GM21515 (cell line): ENCODE measurements around the gene ARHGEF6.
"Not testable (repeated sequence)": the region's sequence is repeated elsewhere in the genome, so short reads cannot be mapped to it uniquely, and the experiment has no call there.

Source experiments
- ATAC-seq: cut with Tn5 transposase; IDR thresholded peaks from one replicate; pipeline ENCODE4 v1.9.1; 2021; ENCODE audit not compliant: unreplicated experiment

Gene ARHGEF6, protein sequence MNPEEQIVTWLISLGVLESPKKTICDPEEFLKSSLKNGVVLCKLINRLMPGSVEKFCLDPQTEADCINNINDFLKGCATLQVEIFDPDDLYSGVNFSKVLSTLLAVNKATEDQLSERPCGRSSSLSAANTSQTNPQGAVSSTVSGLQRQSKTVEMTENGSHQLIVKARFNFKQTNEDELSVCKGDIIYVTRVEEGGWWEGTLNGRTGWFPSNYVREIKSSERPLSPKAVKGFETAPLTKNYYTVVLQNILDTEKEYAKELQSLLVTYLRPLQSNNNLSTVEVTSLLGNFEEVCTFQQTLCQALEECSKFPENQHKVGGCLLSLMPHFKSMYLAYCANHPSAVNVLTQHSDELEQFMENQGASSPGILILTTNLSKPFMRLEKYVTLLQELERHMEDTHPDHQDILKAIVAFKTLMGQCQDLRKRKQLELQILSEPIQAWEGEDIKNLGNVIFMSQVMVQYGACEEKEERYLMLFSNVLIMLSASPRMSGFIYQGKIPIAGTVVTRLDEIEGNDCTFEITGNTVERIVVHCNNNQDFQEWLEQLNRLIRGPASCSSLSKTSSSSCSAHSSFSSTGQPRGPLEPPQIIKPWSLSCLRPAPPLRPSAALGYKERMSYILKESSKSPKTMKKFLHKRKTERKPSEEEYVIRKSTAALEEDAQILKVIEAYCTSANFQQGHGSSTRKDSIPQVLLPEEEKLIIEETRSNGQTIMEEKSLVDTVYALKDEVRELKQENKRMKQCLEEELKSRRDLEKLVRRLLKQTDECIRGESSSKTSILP

GRCh38 chrX:136780763-136781162 is at the start of gene ARHGEF6:
Gene ARHGEF6 (minus strand): TSS chrX:136780932. CDS start chrX:136780882, 50 bp downstream.
- ATAC-seq: no peak

DNA sequence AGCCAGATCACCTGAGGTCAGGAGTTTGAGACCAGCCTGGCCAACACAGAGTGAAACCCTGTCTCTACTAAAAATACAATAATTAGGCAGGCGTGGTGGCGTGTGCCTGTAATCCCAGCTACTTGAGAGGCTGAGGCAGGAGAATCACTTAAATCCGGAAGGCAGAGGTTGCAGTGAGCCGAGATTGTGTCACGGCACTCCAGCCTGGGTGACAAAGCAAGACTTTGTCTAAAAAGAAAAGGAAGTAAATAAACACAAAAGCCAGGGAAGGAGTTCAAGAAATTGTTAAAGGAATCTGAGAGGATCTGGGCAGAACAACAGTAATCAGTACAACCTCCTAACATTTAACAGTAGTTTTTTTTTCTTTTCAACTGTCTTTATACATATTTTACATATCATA is 48.7 kb upstream of the ARHGEF6 start:
- ATAC-seq: no peak

GRCh38 chrX:136828830-136829229 is 48.1 kb upstream of the ARHGEF6 start:
- ATAC-seq: no peak

DNA sequence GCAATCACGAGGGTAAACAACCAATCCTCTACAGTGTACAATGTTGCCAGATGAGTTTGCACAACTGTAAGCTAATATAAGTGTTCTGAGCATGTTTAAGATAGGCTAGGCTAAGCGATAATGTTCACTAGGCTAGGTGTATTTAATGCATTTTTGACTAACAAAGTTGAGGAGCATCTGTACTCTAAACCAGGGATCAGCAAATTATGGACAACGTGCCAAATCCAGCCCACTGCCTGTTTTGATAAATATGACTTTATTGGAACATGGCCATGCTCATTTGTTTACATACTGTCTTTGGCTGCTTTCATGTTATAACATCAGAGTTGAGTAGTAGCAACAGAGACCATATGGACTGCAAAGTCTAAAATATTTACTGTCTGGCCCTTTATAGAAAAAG is 46.3 kb upstream of the ARHGEF6 start:
- no peak for ATAC-seq

DNA sequence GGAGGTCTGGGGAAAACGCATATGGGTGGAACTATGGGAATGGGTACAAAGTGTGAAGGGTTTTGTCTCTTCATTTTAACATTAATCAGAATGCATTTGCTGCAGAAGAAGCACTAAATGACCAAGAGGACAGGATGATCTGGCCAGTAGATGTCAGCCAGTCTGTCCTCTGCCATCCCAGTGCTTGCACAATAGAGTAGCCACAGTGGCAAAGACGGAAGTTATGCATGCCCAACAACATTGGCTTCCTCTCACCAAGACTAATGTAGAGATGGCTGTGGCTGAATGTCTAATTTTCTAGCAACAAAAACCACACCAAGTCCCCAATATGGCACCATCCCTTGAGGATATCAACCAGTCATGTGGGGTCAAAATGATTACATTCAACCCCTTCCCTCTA is 45.0 kb upstream of the ARHGEF6 start:
- ATAC-seq: no peak

DNA sequence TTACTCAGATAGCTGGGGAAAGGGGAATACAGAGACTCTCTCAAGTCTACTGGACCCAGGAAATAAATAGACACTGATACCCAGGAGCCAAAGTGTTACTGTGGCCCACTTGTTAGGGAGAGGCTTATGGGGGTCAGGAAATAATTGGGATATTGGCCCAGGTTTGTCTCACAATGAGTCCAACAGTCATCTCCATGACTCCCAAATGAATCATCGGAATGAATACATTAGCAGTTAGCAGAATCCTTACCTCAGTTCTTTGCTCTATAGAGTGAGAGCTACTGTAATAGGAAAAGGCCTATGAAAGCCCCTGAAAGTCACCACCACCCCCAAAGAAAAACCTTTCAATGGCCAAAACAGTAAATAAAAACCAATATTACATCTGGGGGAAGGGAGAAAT is 42.4 kb upstream of the ARHGEF6 start:
- no peak for ATAC-seq

- no peak for ATAC-seq
These were observed 41.8 kb upstream of the ARHGEF6 start for GRCh38 chrX:136822337-136823095.

DNA sequence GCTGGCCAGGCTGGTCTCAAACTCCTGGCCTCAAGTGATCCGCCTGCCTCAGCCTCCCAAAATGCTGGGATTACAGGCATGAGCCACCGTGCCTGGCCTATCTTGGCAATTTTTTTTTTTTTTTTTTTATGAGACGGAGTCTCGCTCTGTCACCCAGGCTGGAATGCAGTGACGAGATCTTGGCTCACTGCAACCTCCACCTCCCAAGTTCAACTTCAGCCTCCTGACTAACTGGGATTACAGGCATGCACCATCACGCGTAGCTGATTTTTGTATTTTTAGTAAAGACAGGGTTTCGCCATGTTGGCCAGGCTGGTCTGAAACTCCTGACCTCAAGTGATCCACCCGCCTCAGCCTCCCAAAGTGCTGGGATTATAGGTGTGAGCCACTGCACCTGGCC is 39.0 kb upstream of the ARHGEF6 start:
- ATAC-seq: not testable (repeated sequence)

- ATAC-seq: no peak
These were observed 38.4 kb upstream of the ARHGEF6 start for GRCh38 chrX:136819031-136819703.

GRCh38 chrX:136816975-136817374 is 36.2 kb upstream of the ARHGEF6 start:
- ATAC-seq: no peak

GRCh38 chrX:136814847-136815750 is 34.4 kb upstream of the ARHGEF6 start:
- ATAC-seq: no peak

- no peak for ATAC-seq
These were observed 31.6 kb upstream of the ARHGEF6 start for GRCh38 chrX:136812286-136812685.

GRCh38 chrX:136810493-136810892 is 29.8 kb upstream of the ARHGEF6 start:
- ATAC-seq: no peak

DNA sequence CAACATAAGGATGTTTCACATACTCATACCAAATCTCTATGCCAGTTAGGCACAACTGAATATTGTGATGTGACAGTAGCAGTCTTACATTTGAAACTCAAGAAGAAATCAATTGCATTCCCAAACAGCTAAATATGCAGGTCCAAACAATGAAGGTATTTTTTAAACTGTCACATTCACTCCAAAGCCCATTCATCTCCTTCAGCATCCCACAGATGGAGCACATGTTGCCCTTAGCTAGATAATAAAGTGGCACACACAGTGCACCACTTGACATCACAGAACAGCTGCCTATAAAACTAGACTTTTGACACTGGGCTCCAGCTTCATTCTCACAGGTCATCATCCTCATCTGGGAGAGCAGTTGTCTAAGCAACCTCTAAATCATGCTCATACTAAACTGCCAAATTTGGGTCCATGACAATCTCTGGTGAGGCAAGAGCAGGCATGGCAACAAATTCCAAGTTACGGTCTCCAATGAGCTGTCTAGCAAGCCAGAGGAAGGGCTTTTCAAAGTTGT is 26.2 kb upstream of the ARHGEF6 start:
- ATAC-seq: no peak

GRCh38 chrX:136802515-136802914 is 21.8 kb upstream of the ARHGEF6 start:
- no peak for ATAC-seq

DNA sequence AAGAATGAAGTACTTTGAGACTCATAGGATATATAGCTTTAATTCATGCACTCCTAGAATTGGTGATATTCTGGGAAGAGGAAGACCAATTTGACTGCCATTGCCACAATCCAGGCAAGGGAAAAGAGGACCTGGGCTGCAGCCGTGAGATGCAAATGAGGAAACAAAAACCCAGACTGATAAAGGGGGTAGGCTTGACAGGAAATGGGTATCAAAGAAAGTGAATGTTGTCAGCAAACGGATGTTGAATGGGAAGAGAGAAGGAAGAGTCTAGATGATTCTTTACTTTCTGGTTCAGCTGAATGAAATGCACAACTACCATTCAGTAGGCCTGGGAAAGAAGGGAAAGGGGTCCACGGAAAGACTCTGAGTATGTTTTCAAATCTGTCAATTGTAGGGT is 17.1 kb upstream of the ARHGEF6 start:
- ATAC-seq: no peak

DNA sequence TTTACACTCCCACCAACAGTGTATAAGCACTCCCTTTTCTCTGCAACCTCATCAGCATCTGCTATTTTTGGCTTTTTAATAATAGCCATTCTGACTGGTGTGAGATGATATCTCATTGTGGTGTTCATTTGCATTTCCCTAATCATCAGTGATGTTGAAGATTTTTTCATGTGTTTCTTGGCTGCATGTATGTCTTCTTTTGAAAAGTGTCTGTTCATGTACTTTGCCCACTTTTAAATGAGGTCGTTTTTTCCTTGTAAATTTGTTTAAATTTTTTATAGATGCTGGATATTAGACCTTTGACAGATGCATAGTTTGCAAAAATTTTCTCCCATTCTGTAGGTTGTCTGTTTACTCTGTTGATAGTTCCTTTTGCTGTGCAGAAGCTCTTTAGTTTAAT is 14.4 kb upstream of the ARHGEF6 start:
- ATAC-seq: not testable (repeated sequence)

- not testable (repeated sequence) for ATAC-seq
These were observed 13.9 kb upstream of the ARHGEF6 start for GRCh38 chrX:136794660-136795059.

- ATAC-seq: no peak
These were observed 13.3 kb upstream of the ARHGEF6 start for GRCh38 chrX:136794080-136794479.

DNA sequence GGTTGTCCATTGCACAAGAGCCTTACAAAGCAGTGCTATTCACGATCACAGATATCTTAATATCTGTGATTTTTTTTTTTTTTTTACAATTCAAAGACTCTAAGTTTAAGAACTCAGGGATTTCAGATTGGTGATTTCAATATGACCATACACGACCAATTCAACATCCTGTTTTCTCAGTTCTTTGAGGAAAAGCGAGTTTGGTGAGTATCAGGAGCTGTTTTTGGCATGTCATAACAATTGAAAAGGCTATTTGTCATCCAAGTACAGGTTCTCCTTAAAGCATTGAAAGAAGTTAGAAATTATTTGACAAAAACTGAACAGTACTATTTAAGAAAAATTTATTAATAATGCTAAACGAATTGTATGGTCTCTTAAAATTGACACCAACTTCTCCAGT is 9.1 kb upstream of the ARHGEF6 start:
- ATAC-seq: no peak
